Peyer's patch (tissue), 4 donors: ENCODE measurements around the gene REN. TPM values are rescaled to one million over a fixed set of nuclear protein-coding genes. Genes with fewer than 3 reads are reported as not detected.
A peak's percentile ranks its signal among the peaks of the same experiment; 100 is the strongest.

ENCODE experiments used
- DNase-seq, 3 donors: peaks; one replicate each; pipeline ENCODE4 v3.0.0-alpha.2; 2017 to 2019
- H3K27ac ChIP-seq, 4 donors: fragments of 200-600 bp; sonication (generic); one replicate each; pipeline ENCODE4 v1.5.1; 2016 to 2019
- H3K27me3 ChIP-seq, 2 donors: fragments of 200-600 bp; sonication (generic); one replicate each; pipeline ENCODE4 v1.5.1; 2019
- H3K36me3 ChIP-seq, 3 donors: fragments of 200-600 bp; sonication (generic); one replicate each; pipeline ENCODE4 v1.5.1; 2016 to 2019
- H3K4me1 ChIP-seq, 4 donors: fragments of 200-600 bp; sonication (generic); one replicate each; pipeline ENCODE4 v1.5.1; 2016 to 2019
- H3K4me3 ChIP-seq, 4 donors: fragments of 200-600 bp; sonication (generic); 1 replicate in 3 of 4; 2 replicates in 1 of 4; pipeline ENCODE4 v1.5.1; 2016 to 2019; ENCODE audit warnings: mild to moderate bottlenecking in 1 of 4
- H3K9me3 ChIP-seq, 4 donors: fragments of 200-600 bp; sonication (generic); one replicate each; pipeline ENCODE4 v1.5.1; 2016 to 2019; ENCODE audit warnings: mild to moderate bottlenecking in 1 of 4
- POLR2A ChIP-seq, 2 donors: fragments of 450-650 bp; IDR thresholded peaks; one replicate each; pipeline ENCODE4 v1.5.1; 2017; ENCODE audit warnings: antibody characterized with exemption in 2 of 2, mild to moderate bottlenecking in 2 of 2, moderate library complexity in 2 of 2
- total RNA-seq, 4 donors: library from RNA; depleted of rRNA; stranded (reverse); fragments of >200 nt; gene quantifications; one replicate each; pipeline ENCODE4 v1.1.0, GENCODE V29; 2016
- TF ChIP-seq, protein P1 (sequence below), 6 experiments: fragments of 450-650 bp in 4 of 6; fragments of 200-600 bp in 2 of 6; sonication (generic) in 1 of 6; IDR thresholded peaks; one replicate each; pipeline ENCODE4 v1.5.1; 2017 to 2019; ENCODE audit warnings: antibody characterized with exemption in 6 of 6, mild to moderate bottlenecking in 3 of 6, moderate library complexity in 1 of 6

REN gene
- total RNA-seq = not detected

GRCh38 chr1:204166219-204166618 is at the start of gene REN:
TSS of gene REN (minus strand) at chr1:204166337. CDS start at chr1:204166293, 44 bp downstream.
- no peak for TF ChIP-seq POLR2A (IDR thresholded peaks at IDR 0.05)
- TF ChIP-seq, protein P1, sequence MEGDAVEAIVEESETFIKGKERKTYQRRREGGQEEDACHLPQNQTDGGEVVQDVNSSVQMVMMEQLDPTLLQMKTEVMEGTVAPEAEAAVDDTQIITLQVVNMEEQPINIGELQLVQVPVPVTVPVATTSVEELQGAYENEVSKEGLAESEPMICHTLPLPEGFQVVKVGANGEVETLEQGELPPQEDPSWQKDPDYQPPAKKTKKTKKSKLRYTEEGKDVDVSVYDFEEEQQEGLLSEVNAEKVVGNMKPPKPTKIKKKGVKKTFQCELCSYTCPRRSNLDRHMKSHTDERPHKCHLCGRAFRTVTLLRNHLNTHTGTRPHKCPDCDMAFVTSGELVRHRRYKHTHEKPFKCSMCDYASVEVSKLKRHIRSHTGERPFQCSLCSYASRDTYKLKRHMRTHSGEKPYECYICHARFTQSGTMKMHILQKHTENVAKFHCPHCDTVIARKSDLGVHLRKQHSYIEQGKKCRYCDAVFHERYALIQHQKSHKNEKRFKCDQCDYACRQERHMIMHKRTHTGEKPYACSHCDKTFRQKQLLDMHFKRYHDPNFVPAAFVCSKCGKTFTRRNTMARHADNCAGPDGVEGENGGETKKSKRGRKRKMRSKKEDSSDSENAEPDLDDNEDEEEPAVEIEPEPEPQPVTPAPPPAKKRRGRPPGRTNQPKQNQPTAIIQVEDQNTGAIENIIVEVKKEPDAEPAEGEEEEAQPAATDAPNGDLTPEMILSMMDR (IDR thresholded peaks at IDR 0.05) = no peak
- H3K9me3 ChIP-seq = peaks cover 0 to 11% (median 2%) of the 10 kb centered on the region in 4 donors

GRCh38 chr1:204213668-204214662 is 47.8 kb upstream of the REN start, which contains the start of gene GOLT1A:
TSS of gene GOLT1A (minus strand) at chr1:204213988. CDS start at chr1:204213906, 82 bp downstream.
- H3K36me3 ChIP-seq = no peaks in the 10 kb centered on the region
- no peaks in the 10 kb centered on the region for H3K4me1 ChIP-seq
- peak in 2 of 3 donors; percentile 90 to 96 for DNase-seq
- TF ChIP-seq POLR2A (IDR thresholded peaks at IDR 0.05) = peak; percentile 37 to 79
- TF ChIP-seq, protein P1 (IDR thresholded peaks at IDR 0.05) = peak in 4 of 6 experiments; percentile 40 to 77 (median 75)
- H3K27me3 ChIP-seq = no peaks in the 10 kb centered on the region
- H3K27ac ChIP-seq = peak within 1 kb of the TSS in 3 of 4 donors; percentile 52 to 77 (median 62)
- peak within 1 kb of the TSS in 3 of 4 donors; percentile 22 to 65 (median 54) for H3K4me3 ChIP-seq
- H3K9me3 ChIP-seq = no peaks in the 10 kb centered on the region

More at GRCh38 chr1:204166219-204166618, at the start of gene REN:
- Histone ChIP-seq H3K4me1 (no peaks in the 10 kb centered on the region), H3K36me3 (no peaks in the 10 kb centered on the region), H3K27ac (no peak within 1 kb of the TSS), H3K4me3 (no peak within 1 kb of the TSS), H3K27me3 (no peaks in the 10 kb centered on the region)
- no peak for DNase-seq

GRCh38 chr1:204212715-204213114 is 46.6 kb upstream of the REN start:
- TF ChIP-seq POLR2A (IDR thresholded peaks at IDR 0.05) = no peak
- TF ChIP-seq, protein P1 (IDR thresholded peaks at IDR 0.05) = no peak
- H3K27ac ChIP-seq = no peak overlapping the region
- peak overlapping the region in 2 of 4 donors; percentile 54 to 65 for H3K4me3 ChIP-seq
- H3K27me3 ChIP-seq = no peaks in the 10 kb centered on the region
- DNase-seq = no peak
- H3K9me3 ChIP-seq = no peaks in the 10 kb centered on the region
- H3K36me3 ChIP-seq = no peaks in the 10 kb centered on the region
- no peaks in the 10 kb centered on the region for H3K4me1 ChIP-seq

- Histone ChIP-seq H3K27ac (no peak overlapping the region), H3K4me1 (no peaks in the 10 kb centered on the region), H3K4me3 (no peak overlapping the region), H3K36me3 (no peaks in the 10 kb centered on the region), H3K9me3 (no peaks in the 10 kb centered on the region), H3K27me3 (no peaks in the 10 kb centered on the region)
- DNase-seq = no peak
- TF ChIP-seq POLR2A (IDR thresholded peaks at IDR 0.05) = no peak
- TF ChIP-seq, protein P1 (IDR thresholded peaks at IDR 0.05) = no peak
Measured at GRCh38 chr1:204211046-204211445, 44.9 kb upstream of the REN start.

DNA sequence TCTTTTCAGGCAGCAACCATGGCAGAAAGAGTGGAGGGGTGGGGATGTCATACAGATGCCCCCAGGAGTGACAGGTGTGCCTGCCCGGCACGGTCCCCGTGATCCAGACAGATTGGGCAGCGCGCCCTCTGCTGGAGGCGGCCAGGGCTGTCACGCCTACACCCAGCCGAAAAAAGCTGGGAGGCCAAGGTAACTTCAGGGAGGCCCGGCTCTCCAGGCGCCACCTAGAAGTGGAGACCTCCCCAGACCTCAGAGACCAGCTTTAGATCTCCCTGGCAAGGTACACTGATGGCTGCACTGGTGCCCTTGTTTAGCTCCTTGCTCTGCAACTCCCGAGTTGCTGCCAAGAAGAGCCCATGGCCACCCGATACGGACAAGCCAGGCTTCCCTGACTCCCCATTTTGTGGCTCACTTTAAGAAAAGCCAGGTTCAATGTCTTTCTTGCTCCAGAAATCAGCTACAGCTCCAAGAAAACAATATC is 41.0 kb upstream of the REN start:
- Histone ChIP-seq H3K4me3 (peak overlapping the region in 1 of 4 donors; percentile 14), H3K4me1 (no peaks in the 10 kb centered on the region), H3K9me3 (no peaks in the 10 kb centered on the region), H3K27me3 (no peaks in the 10 kb centered on the region), H3K36me3 (no peaks in the 10 kb centered on the region), H3K27ac (no peak overlapping the region)
- no peak for TF ChIP-seq POLR2A (IDR thresholded peaks at IDR 0.05)
- TF ChIP-seq, protein P1 (IDR thresholded peaks at IDR 0.05) = peak; percentile 55 to 85 (median 76)
- peak; percentile 51 to 80 (median 79) for DNase-seq
